HCT116 (cell line): ENCODE measurements around the gene CCDC179.

Experiments
- CTCF ChIP-seq, 3 experiments: fragments of 200-600 bp in 1 of 3; sonication (generic) in 1 of 3; IDR thresholded peaks in 2 of 3; conservative IDR thresholded peaks in 1 of 3; 2 replicates each; pipeline ENCODE4 v1.5.1; 2012 to 2017; ENCODE audit warnings: low read depth in 2 of 3, low read length in 2 of 3, antibody characterized with exemption in 1 of 3, borderline replicate concordance in 1 of 3, control low read depth in 1 of 3, mild to moderate bottlenecking in 1 of 3, mixed read lengths in 1 of 3, mixed run types in 1 of 3, moderate library complexity in 1 of 3; ENCODE audit not compliant: insufficient read depth in 1 of 3
- EGR1 ChIP-seq: IDR thresholded peaks from 2 replicates; pipeline ENCODE4 v1.6.1; 2012; ENCODE audit warnings: low read depth
- EZH2 ChIP-seq: fragments of 200-600 bp; sonication (generic); IDR thresholded peaks from 2 replicates; pipeline ENCODE4 v1.6.1; 2017; ENCODE audit warnings: antibody characterized with exemption, mixed run types
- MAX ChIP-seq: IDR thresholded peaks from 2 replicates; pipeline ENCODE4 v1.6.1; 2012
- POLR2A ChIP-seq: IDR thresholded peaks from 2 replicates; pipeline ENCODE4 v1.7.0; 2011; ENCODE audit warnings: borderline replicate concordance; ENCODE audit not compliant: insufficient read depth, insufficient read length; ENCODE audit errors: extremely low read depth
- POLR2AphosphoS5 ChIP-seq: IDR thresholded peaks from 2 replicates; pipeline ENCODE4 v1.6.1; 2011; ENCODE audit warnings: mild to moderate bottlenecking, low read depth, low read length, moderate library complexity
- RAD21 ChIP-seq: IDR thresholded peaks from 2 replicates; pipeline ENCODE4 v1.6.1; 2012; ENCODE audit warnings: low read depth, mild to moderate bottlenecking
- REST ChIP-seq: IDR thresholded peaks from 2 replicates; pipeline ENCODE4 v1.6.1; 2012; ENCODE audit warnings: low read depth
- ZFX ChIP-seq: fragments of 450-650 bp; IDR thresholded peaks from 2 replicates; pipeline ENCODE4 v1.6.1; 2017

- TF ChIP-seq ZFX (no peak), MAX (no peak), CTCF (IDR thresholded peaks at IDR 0.05 in 2 of 3, conservative IDR thresholded peaks at IDR 0.05 in 1 of 3; ENCODE audit: borderline replicate concordance in 1 of 3, insufficient read depth in 1 of 3, low read depth in 2 of 3, low read length in 2 of 3) (no peak), POLR2A (no peak), EGR1 (no peak), POLR2AphosphoS5 (no peak), REST (no peak), EZH2 (no peak), RAD21 (no peak)
Observed at GRCh38 chr11:22860241-22860640, at the start of gene CCDC179.
